ENCODE results near the gene CTSF. TPM values are rescaled to one million over a fixed set of nuclear protein-coding genes. Genes with fewer than 3 reads are reported as not detected.

The CTSF gene
- total and polyA plus RNA-seq, 2 of the 13 experiments (the other 11 are each of a cell fraction or from before 2014, with no cell fraction given): not detected

DNA sequence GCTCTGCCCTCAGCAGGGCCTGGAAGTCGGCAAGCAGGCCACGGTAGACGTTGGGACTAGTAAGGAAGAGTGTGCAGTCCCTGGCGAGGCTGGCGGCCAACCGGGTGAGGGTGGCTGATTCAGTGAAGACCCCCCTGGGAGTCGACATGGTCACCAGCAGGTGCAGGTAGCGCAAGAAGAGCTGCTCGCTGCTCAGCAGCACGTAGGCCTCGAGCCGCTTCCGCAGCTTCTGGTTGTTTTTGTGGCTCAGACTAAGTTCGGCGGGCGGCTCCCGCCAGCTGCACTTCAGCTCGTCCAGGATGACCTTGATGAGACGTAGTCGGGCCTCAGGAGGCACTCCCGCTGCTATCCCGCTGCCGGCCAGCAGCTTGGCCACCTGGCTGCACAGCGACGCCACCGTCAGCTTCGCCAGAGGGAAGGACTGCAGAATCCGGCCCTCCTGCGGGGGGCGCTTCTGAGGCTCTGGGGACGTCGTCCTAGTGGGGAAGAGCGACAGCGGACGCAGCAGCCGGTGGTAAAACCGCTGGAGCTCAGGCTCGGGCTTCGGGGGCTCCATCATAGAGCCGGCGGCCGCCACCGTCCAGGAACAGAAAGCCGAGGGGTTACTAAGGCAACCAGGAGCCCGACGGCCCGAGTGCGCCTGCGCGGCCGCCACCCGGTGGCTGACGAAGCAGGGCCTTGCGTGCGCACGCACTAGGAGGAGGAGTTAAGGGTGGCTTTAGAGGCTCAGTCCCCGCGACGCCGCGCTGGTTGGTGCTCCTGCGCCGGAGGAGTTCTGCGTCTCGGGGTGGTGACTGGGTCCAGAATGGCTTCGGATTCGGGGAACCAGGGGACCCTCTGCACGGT lies 24.3 kb upstream of the CTSF start, which contains the start of the genes CCDC87 and CCS (continued):
- TF ChIP-seq ZKSCAN8 (CRISPR knock-in tag; IDR thresholded peaks at IDR 0.05; ENCODE audit: borderline replicate concordance) (peak; percentile 65; the same call in 1 of the 2 replicates), ZNF562 (CRISPR knock-in tag; IDR thresholded peaks at IDR 0.05; ENCODE audit: borderline replicate concordance) (no peak; the same call in 1 of the 2 replicates), ZSCAN12 (CRISPR knock-in tag; IDR thresholded peaks at IDR 0.05) (no peak; the same call in 1 of the 2 replicates), KLF12 (CRISPR knock-in tag; IDR thresholded peaks at IDR 0.05; ENCODE audit: borderline replicate concordance) (peak; percentile 69; the same call in 1 of the 2 replicates), ZNF232 (CRISPR knock-in tag; IDR thresholded peaks at IDR 0.05; ENCODE audit: borderline replicate concordance) (0 out of 2 replicates have a peak, but pooled peaks have one; percentile 63), ESRRA (CRISPR knock-in tag; IDR thresholded peaks at IDR 0.05; ENCODE audit: low read depth) (peak; percentile 94), ZBTB38 (CRISPR knock-in tag; IDR thresholded peaks at IDR 0.05) (peak; percentile 99), ZNF607 (CRISPR knock-in tag; IDR thresholded peaks at IDR 0.05; ENCODE audit: borderline replicate concordance) (peak; percentile 87), SNAI1 (CRISPR knock-in tag; IDR thresholded peaks at IDR 0.05; ENCODE audit: borderline replicate concordance) (peak; percentile 5; the same call in 1 of the 2 replicates), POLR2A (IDR thresholded peaks at IDR 0.05; ENCODE audit: insufficient read depth in 1 of 2, low read depth in 2 of 2, low read length in 2 of 2) (peak; percentile 89 to 99), ZNF224 (CRISPR knock-in tag; IDR thresholded peaks at IDR 0.05) (peak; percentile 91; the same call in 1 of the 2 replicates), MAFK (conservative IDR thresholded peaks at IDR 0.05 in 1 of 2, IDR thresholded peaks at IDR 0.05 in 1 of 2; ENCODE audit: low read length in 2 of 2) (no peak), FOXJ3 (CRISPR knock-in tag; IDR thresholded peaks at IDR 0.05; ENCODE audit: borderline replicate concordance) (peak; percentile 71; the same call in 1 of the 2 replicates), NR2F2 (IDR thresholded peaks at IDR 0.05; ENCODE audit: borderline replicate concordance, low read depth) (no peak), RFXANK (CRISPR knock-in tag; IDR thresholded peaks at IDR 0.05) (peak; percentile 24; the same call in 1 of the 2 replicates), TBL1XR1 (IDR thresholded peaks at IDR 0.05; ENCODE audit: borderline replicate concordance, low read length, partially characterized antibody) (no peak)
- TF ChIP-seq, protein P1, sequence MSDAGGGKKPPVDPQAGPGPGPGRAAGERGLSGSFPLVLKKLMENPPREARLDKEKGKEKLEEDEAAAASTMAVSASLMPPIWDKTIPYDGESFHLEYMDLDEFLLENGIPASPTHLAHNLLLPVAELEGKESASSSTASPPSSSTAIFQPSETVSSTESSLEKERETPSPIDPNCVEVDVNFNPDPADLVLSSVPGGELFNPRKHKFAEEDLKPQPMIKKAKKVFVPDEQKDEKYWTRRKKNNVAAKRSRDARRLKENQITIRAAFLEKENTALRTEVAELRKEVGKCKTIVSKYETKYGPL (CRISPR knock-in tag; IDR thresholded peaks at IDR 0.05): no peak
- TF ChIP-seq, protein P2, sequence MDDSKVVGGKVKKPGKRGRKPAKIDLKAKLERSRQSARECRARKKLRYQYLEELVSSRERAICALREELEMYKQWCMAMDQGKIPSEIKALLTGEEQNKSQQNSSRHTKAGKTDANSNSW (CRISPR knock-in tag; IDR thresholded peaks at IDR 0.05; ENCODE audit: borderline replicate concordance): no peak
- TF ChIP-seq, protein P3, sequence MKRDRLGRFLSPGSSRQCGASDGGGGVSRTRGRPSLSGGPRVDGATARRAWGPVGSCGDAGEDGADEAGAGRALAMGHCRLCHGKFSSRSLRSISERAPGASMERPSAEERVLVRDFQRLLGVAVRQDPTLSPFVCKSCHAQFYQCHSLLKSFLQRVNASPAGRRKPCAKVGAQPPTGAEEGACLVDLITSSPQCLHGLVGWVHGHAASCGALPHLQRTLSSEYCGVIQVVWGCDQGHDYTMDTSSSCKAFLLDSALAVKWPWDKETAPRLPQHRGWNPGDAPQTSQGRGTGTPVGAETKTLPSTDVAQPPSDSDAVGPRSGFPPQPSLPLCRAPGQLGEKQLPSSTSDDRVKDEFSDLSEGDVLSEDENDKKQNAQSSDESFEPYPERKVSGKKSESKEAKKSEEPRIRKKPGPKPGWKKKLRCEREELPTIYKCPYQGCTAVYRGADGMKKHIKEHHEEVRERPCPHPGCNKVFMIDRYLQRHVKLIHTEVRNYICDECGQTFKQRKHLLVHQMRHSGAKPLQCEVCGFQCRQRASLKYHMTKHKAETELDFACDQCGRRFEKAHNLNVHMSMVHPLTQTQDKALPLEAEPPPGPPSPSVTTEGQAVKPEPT (CRISPR knock-in tag; IDR thresholded peaks at IDR 0.05; ENCODE audit: low read depth): peak; percentile 56; the same call in 1 of the 2 replicates
- TF ChIP-seq, protein P4, sequence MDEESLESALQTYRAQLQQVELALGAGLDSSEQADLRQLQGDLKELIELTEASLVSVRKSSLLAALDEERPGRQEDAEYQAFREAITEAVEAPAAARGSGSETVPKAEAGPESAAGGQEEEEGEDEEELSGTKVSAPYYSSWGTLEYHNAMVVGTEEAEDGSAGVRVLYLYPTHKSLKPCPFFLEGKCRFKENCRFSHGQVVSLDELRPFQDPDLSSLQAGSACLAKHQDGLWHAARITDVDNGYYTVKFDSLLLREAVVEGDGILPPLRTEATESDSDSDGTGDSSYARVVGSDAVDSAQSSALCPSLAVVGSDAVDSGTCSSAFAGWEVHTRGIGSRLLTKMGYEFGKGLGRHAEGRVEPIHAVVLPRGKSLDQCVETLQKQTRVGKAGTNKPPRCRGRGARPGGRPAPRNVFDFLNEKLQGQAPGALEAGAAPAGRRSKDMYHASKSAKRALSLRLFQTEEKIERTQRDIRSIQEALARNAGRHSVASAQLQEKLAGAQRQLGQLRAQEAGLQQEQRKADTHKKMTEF (CRISPR knock-in tag; IDR thresholded peaks at IDR 0.05): peak; percentile 88
- TF ChIP-seq, protein P5, sequence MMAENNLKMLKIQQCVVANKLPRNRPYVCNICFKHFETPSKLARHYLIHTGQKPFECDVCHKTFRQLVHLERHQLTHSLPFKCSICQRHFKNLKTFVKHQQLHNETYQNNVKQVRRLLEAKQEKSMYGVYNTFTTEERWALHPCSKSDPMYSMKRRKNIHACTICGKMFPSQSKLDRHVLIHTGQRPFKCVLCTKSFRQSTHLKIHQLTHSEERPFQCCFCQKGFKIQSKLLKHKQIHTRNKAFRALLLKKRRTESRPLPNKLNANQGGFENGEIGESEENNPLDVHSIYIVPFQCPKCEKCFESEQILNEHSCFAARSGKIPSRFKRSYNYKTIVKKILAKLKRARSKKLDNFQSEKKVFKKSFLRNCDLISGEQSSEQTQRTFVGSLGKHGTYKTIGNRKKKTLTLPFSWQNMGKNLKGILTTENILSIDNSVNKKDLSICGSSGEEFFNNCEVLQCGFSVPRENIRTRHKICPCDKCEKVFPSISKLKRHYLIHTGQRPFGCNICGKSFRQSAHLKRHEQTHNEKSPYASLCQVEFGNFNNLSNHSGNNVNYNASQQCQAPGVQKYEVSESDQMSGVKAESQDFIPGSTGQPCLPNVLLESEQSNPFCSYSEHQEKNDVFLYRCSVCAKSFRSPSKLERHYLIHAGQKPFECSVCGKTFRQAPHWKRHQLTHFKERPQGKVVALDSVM (CRISPR knock-in tag; IDR thresholded peaks at IDR 0.05): peak; percentile 60
